22Rv1 (cell line): ENCODE results near the gene LGALS4.
"Not testable (repeated sequence)": the region's sequence is repeated elsewhere in the genome, so short reads cannot be mapped to it uniquely, and the experiment has no call there.

Source experiments
- H3K27ac ChIP-seq: fragments of 450-650 bp; 2 replicates; pipeline ENCODE4 v1.5.1; 2017
- CTCF ChIP-seq: fragments of 450-650 bp; IDR thresholded peaks from 2 replicates; pipeline ENCODE4 v1.5.1; 2017; ENCODE audit warnings: mild to moderate bottlenecking
- ZFX ChIP-seq: fragments of 450-650 bp; IDR thresholded peaks from 2 replicates; pipeline ENCODE4 v1.6.1; 2017; ENCODE audit warnings: antibody characterized with exemption, borderline replicate concordance

LGALS4 gene

DNA sequence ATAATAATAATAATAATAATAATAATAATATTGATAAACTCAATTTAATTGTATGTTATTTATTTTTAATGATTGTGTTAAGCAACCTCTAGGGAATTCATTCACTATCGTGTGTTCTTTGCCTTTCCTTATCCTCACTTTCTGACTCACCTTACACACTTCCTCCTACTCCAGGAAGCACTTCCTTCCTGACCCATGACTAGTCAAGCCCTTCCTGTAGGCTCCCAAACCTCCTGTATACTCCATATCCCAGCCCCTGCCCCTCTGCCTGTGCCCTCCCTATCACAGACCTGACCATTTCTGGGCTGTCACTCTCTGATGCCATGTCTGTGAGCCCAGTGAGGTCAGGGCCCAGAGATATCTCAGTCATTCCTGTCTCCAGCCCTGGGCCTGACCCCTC is 7.6 kb downstream of the LGALS4 start:
- H3K27ac ChIP-seq: no peak overlapping the region
- TF ChIP-seq CTCF (no peak), ZFX (no peak)

DNA sequence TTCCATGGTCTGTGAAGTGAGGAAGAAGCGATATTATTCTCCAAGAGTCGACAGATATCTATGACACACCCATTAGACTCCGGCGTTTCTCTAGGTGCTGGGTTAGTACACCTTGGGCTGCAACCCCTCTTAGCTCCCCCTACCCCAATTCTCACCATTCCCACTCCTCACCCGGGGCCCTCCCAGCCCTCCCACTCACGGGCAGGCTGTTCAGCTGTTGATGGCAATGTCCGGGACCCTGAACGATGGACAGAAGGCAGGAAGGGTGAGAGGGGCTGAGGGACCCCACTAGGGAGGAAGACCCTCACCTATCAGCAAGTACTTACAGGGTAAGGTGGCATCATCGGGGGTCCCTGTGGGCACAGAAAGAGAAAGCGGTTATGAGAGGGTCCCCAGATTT is 9.2 kb downstream of the LGALS4 start:
- no peak overlapping the region for H3K27ac ChIP-seq
- no peak for TF ChIP-seq CTCF
- no peak for TF ChIP-seq ZFX

- TF ChIP-seq ZFX (no peak), CTCF (no peak)
- no peak overlapping the region for H3K27ac ChIP-seq
Measured at GRCh38 chr19:38801359-38802095, 11.2 kb downstream of the LGALS4 start.

- peak overlapping the region; percentile 58 for H3K27ac ChIP-seq
- TF ChIP-seq ZFX (no peak), CTCF (no peak)
Measured at GRCh38 chr19:38800577-38801347, 12.0 kb downstream of the LGALS4 start.

- TF ChIP-seq ZFX (no peak), CTCF (no peak)
- peak overlapping the region; percentile 58 for H3K27ac ChIP-seq
Measured at GRCh38 chr19:38799104-38799503, 13.6 kb downstream of the LGALS4 start.

DNA sequence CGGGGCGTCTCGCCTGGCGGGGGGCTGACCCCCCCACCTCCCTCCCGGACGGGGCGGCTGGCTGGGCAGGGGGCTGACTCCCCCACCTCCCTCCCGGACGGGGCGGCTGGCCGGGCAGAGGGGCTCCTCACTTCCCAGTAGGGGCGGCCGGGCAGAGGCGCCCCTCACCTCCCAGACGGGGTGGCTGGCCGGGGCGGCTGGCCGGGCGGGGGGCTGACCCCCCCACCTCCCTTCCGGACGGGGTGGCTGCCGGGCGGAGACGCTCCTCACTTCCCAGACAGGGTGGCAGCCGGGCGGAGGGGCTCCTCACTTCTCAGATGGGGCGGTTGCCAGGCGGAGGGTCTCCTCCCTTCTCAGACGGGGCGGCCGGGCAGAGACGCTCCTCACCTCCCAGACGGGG is 15.0 kb downstream of the LGALS4 start:
- not testable (repeated sequence) for H3K27ac ChIP-seq

DNA sequence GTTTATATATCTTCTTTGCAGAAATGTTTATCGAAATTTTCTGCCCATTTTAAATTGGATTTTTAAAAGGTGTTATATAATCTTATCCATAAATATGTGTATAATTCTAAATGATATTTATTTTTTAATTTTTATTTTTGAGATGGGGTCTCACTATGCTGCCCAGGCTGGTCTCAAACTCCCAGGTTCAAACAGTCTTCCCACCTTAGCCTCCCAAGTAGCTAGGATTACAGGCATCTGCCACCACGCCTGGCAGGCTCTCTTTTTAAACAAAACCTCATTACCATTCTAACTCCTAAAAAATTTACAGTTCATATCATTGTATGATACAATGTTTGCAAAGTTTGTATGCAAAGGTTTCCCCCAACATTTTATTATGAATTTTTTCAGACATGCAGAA is 16.6 kb downstream of the LGALS4 start:
- no peak for TF ChIP-seq CTCF
- TF ChIP-seq ZFX: no peak
- H3K27ac ChIP-seq: no peak overlapping the region
